Mesenchymal stem cell (in vitro differentiated cells and primary cell): Measurements from ENCODE around the gene AIF1.

Experiments
- DNase-seq: peaks from one replicate; pipeline ENCODE4 v3.0.0-alpha.2; 2013
- H2AFZ ChIP-seq: one replicate; pipeline ENCODE4 v1.6.1; 2013; ENCODE audit warnings: low read depth, mild to moderate bottlenecking, control low read depth, inconsistent platforms, low read length, moderate library complexity
- H2AK5ac ChIP-seq: 2 replicates; pipeline ENCODE4 v1.6.1; 2013; ENCODE audit warnings: low read length, moderate library complexity, mild to moderate bottlenecking, inconsistent platforms; ENCODE audit not compliant: severe bottlenecking
- H2BK120ac ChIP-seq: one replicate; pipeline ENCODE4 v1.6.1; 2013; ENCODE audit warnings: low read depth, mild to moderate bottlenecking, inconsistent platforms, low read length, moderate library complexity
- H2BK12ac ChIP-seq, 2 experiments: one replicate each; pipeline ENCODE4 v1.6.1; 2013; ENCODE audit warnings: inconsistent platforms in 2 of 2, low read length in 2 of 2, mild to moderate bottlenecking in 2 of 2, moderate library complexity in 2 of 2, control low read depth in 1 of 2
- H2BK15ac ChIP-seq: one replicate; pipeline ENCODE4 v1.6.1; 2013; ENCODE audit warnings: mild to moderate bottlenecking, low read depth, inconsistent platforms; ENCODE audit not compliant: poor library complexity, severe bottlenecking
- H2BK5ac ChIP-seq: 2 replicates; pipeline ENCODE4 v1.6.1; 2013; ENCODE audit warnings: low read depth, mild to moderate bottlenecking, low read length, control low read depth, inconsistent platforms; ENCODE audit not compliant: poor library complexity, severe bottlenecking
- H3K14ac ChIP-seq, 2 experiments: one replicate each; pipeline ENCODE4 v1.6.1; 2013; ENCODE audit warnings: inconsistent platforms in 2 of 2, low read length in 2 of 2, control low read depth in 1 of 2, mild to moderate bottlenecking in 1 of 2, moderate library complexity in 1 of 2
- H3K18ac ChIP-seq, 2 experiments: one replicate each; pipeline ENCODE4 v1.6.1; 2013; ENCODE audit warnings: inconsistent platforms in 2 of 2, low read length in 2 of 2, control low read depth in 1 of 2, low read depth in 1 of 2, mild to moderate bottlenecking in 1 of 2
- H3K23ac ChIP-seq, 2 experiments: one replicate each; pipeline ENCODE4 v1.6.1; 2013; ENCODE audit warnings: inconsistent platforms in 2 of 2, low read length in 2 of 2, mild to moderate bottlenecking in 2 of 2, moderate library complexity in 2 of 2, control low read depth in 1 of 2
- H3K27ac ChIP-seq: 2 replicates; pipeline ENCODE4 v1.5.1; 2013; ENCODE audit warnings: mild to moderate bottlenecking, moderate library complexity, low read length, control low read depth, inconsistent platforms; ENCODE audit not compliant: poor library complexity, severe bottlenecking
- H3K27me3 ChIP-seq, 2 experiments: 2 replicates each; pipeline versions ENCODE4 v1.6.1 to v1.7.0; 2013; ENCODE audit warnings: low read length in 2 of 2, mild to moderate bottlenecking in 2 of 2, moderate library complexity in 2 of 2, control low read depth in 1 of 2, inconsistent platforms in 1 of 2; ENCODE audit not compliant: control insufficient read depth in 1 of 2, insufficient read depth in 1 of 2
- H3K36me3 ChIP-seq, 2 experiments: 2 replicates each; pipeline versions ENCODE4 v1.6.1 to v1.7.0; 2013; ENCODE audit warnings: low read length in 2 of 2, control low read depth in 1 of 2, inconsistent platforms in 1 of 2, low read depth in 1 of 2, mild to moderate bottlenecking in 1 of 2; ENCODE audit not compliant: insufficient read depth in 2 of 2, control insufficient read depth in 1 of 2
- H3K4ac ChIP-seq, 2 experiments: one replicate each; pipeline ENCODE4 v1.6.1; 2013; ENCODE audit warnings: inconsistent platforms in 2 of 2, low read length in 2 of 2, mild to moderate bottlenecking in 2 of 2, moderate library complexity in 2 of 2, control low read depth in 1 of 2, low read depth in 1 of 2
- H3K4me1 ChIP-seq: 2 replicates; pipeline ENCODE4 v1.6.1; 2013; ENCODE audit warnings: low read depth, low read length, control low read depth; ENCODE audit not compliant: control insufficient read depth, insufficient read depth
- H3K4me2 ChIP-seq: 2 replicates; pipeline ENCODE4 v1.6.1; 2013; ENCODE audit warnings: low read length, mild to moderate bottlenecking, inconsistent platforms; ENCODE audit not compliant: poor library complexity, severe bottlenecking
- H3K4me3 ChIP-seq, 2 experiments: 2 replicates each; pipeline versions ENCODE4 v1.5.1 to v1.7.0; 2013; ENCODE audit warnings: low read length in 2 of 2, mild to moderate bottlenecking in 2 of 2, control low read depth in 1 of 2, low read depth in 1 of 2; ENCODE audit not compliant: insufficient read depth in 1 of 2
- H3K79me1 ChIP-seq: replicated peaks from 2 replicates; pipeline ENCODE4 v1.6.1; 2013; ENCODE audit warnings: mild to moderate bottlenecking, control low read depth, low read length, inconsistent platforms; ENCODE audit not compliant: poor library complexity, severe bottlenecking
- H3K9ac ChIP-seq: 2 replicates; pipeline ENCODE4 v1.7.0; 2013; ENCODE audit warnings: mild to moderate bottlenecking, low read length, moderate library complexity
- H3K9me3 ChIP-seq: 2 replicates; pipeline ENCODE4 v1.7.0; 2013; ENCODE audit warnings: mild to moderate bottlenecking, low read length; ENCODE audit not compliant: control insufficient read depth
- H4K8ac ChIP-seq: one replicate; pipeline ENCODE4 v1.6.1; 2013; ENCODE audit warnings: inconsistent platforms, mild to moderate bottlenecking, low read length, moderate library complexity
- H4K91ac ChIP-seq: one replicate; pipeline ENCODE4 v1.6.1; 2013; ENCODE audit warnings: mild to moderate bottlenecking, low read length, inconsistent platforms
- WGBS: methylation state at CpG from one replicate; pipeline ENCODE4 v1.1.7; 2013; ENCODE audit warnings: mixed read lengths; 5-methylcytosine and 5-hydroxymethylcytosine counted together

Gene AIF1

DNA sequence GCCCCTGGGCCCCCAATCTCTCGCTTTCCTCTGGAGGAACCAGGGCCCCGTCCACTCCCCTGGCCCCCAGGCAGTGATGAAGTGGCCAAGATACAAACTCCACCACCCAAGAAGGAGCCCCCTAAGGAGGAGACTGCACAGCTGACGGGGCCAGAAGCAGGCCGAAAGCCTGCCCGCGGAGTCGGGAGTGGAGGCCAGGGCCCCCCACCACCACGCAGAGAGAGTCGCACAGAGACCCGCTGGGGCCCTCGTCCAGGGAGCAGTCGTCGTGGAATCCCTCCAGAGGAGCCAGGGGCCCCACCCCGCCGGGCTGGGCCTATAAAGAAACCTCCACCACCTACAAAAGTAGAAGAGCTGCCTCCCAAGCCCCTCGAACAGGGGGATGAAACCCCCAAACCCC lies 16.2 kb downstream of the AIF1 start:
- Histone ChIP-seq H2BK15ac (no peak overlapping the region), H2BK12ac (no peak overlapping the region), H3K18ac (no peak overlapping the region), H3K79me1 (peaks cover 21% of the 10 kb centered on the region), H3K23ac (no peak overlapping the region), H3K4me3 (no peak overlapping the region), H3K9me3 (no peaks in the 10 kb centered on the region), H2BK120ac (no peak overlapping the region), H3K9ac (no peak overlapping the region), H4K91ac (no peak overlapping the region), H2AFZ (no peak overlapping the region), H2BK5ac (no peak overlapping the region), H3K14ac (no peak overlapping the region), H3K27ac (no peak overlapping the region), H3K4me2 (no peak overlapping the region), H4K8ac (no peak overlapping the region), H3K4ac (no peak overlapping the region), H2AK5ac (no peak overlapping the region), H3K36me3 (peaks cover 96 to 100% of the 10 kb centered on the region in 2 experiments), H3K27me3 (no peaks in the 10 kb centered on the region), H3K4me1 (no peaks in the 10 kb centered on the region)
- DNase-seq: no peak
- 96% methylated on average over 16 of the region's 16 CpGs for WGBS

DNA sequence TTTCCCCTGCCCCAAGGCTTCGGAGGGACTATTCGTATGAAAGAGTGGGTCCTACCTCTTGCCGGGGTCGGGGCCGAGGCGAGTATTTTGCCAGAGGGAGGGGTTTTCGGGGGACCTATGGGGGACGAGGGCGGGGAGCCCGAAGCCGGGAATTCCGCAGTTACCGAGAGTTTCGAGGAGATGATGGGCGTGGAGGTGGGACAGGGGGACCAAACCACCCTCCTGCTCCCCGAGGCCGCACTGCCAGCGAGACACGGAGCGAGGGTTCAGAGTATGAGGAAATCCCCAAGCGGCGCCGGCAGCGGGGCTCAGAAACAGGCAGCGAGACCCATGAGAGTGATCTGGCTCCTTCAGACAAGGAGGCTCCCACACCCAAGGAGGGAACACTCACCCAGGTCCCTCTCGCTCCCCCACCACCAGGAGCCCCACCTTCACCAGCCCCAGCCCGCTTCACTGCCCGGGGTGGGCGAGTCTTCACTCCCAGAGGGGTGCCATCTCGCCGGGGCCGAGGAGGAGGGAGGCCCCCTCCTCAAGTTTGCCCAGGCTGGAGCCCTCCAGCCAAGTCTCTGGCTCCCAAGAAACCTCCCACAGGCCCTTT lies 16.7 kb downstream of the AIF1 start:
- no peak overlapping the region for H3K4me2 ChIP-seq
- no peaks in the 10 kb centered on the region for H3K27me3 ChIP-seq
- H2BK12ac ChIP-seq: no peak overlapping the region
- no peak overlapping the region for H3K4ac ChIP-seq
- no peak overlapping the region for H2AK5ac ChIP-seq
- no peak for DNase-seq
- H2BK5ac ChIP-seq: no peak overlapping the region
- H3K36me3 ChIP-seq: peaks cover 97 to 100% of the 10 kb centered on the region in 2 experiments
- H3K18ac ChIP-seq: no peak overlapping the region
- H2BK15ac ChIP-seq: no peak overlapping the region
- no peak overlapping the region for H3K9ac ChIP-seq
- H3K23ac ChIP-seq: no peak overlapping the region
- H3K9me3 ChIP-seq: no peaks in the 10 kb centered on the region
- H4K91ac ChIP-seq: no peak overlapping the region
- WGBS: 98% methylated on average over 31 of the region's 32 CpGs
- no peak overlapping the region for H2AFZ ChIP-seq
- H3K79me1 ChIP-seq: peaks cover 21% of the 10 kb centered on the region
- H2BK120ac ChIP-seq: no peak overlapping the region
- no peak overlapping the region for H4K8ac ChIP-seq
- no peak overlapping the region for H3K4me3 ChIP-seq
- H3K4me1 ChIP-seq: no peaks in the 10 kb centered on the region
- no peak overlapping the region for H3K14ac ChIP-seq
- no peak overlapping the region for H3K27ac ChIP-seq

DNA sequence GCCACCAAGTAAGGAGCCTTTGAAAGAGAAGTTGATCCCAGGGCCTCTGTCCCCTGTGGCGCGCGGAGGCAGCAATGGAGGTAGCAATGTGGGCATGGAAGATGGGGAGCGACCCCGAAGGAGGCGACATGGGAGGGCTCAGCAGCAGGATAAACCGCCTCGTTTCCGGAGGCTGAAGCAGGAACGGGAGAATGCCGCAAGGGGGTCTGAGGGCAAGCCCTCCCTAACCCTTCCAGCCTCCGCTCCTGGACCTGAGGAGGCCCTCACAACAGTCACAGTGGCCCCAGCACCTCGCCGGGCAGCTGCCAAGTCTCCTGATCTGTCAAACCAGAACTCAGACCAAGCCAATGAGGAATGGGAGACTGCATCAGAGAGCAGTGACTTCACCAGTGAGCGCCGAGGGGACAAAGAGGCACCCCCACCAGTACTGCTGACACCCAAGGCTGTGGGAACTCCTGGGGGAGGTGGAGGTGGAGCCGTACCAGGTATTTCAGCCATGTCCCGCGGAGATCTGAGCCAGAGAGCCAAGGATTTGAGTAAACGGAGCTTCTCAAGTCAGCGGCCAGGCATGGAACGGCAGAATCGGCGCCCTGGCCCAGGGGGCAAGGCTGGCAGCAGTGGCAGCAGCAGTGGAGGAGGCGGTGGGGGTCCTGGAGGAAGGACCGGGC lies 17.4 kb downstream of the AIF1 start:
- H4K91ac ChIP-seq: peak overlapping the region; percentile 62
- H2BK12ac ChIP-seq: no peak overlapping the region
- no peak overlapping the region for H3K18ac ChIP-seq
- H2AFZ ChIP-seq: no peak overlapping the region
- H3K9me3 ChIP-seq: no peaks in the 10 kb centered on the region
- no peak overlapping the region for H3K4me2 ChIP-seq
- no peak overlapping the region for H2BK120ac ChIP-seq
- H2BK15ac ChIP-seq: no peak overlapping the region
- peak overlapping the region; percentile 60 for H3K9ac ChIP-seq
- H3K4me1 ChIP-seq: peaks cover 1% of the 10 kb centered on the region
- no peak for DNase-seq
- no peaks in the 10 kb centered on the region for H3K27me3 ChIP-seq
- H3K36me3 ChIP-seq: peaks cover 98 to 99% of the 10 kb centered on the region in 2 experiments
- H2BK5ac ChIP-seq: no peak overlapping the region
- whole genome bisulfite sequencing: 95% methylated on average over 26 of the region's 26 CpGs
- no peak overlapping the region for H3K14ac ChIP-seq
- no peak overlapping the region for H3K27ac ChIP-seq
- H4K8ac ChIP-seq: peak overlapping the region; percentile 87
- H3K4ac ChIP-seq: no peak overlapping the region
- H3K79me1 ChIP-seq: peaks cover 23% of the 10 kb centered on the region
- H2AK5ac ChIP-seq: no peak overlapping the region
- H3K23ac ChIP-seq: no peak overlapping the region
- H3K4me3 ChIP-seq: no peak overlapping the region

DNA sequence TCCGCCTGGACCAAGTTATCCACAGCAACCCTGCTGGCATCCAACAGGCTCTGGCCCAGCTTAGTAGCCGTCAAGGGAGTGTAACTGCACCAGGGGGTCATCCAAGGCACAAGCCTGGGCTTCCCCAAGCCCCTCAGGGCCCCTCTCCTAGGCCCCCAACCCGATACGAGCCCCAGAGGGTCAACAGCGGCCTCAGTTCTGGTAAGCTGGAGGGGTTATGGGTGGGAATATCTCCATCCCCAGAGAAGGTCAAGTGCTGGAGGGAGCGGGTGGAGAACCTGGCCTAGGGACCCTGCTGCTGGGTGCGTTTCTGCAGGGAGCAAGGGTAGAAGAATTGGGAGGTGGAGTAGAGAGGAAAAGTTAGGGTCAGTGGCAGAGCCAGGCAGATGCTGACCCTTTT lies 18.4 kb downstream of the AIF1 start:
- H4K8ac ChIP-seq: no peak overlapping the region
- no peak overlapping the region for H3K14ac ChIP-seq
- no peak overlapping the region for H3K18ac ChIP-seq
- no peak overlapping the region for H3K27ac ChIP-seq
- no peak overlapping the region for H2AFZ ChIP-seq
- H4K91ac ChIP-seq: no peak overlapping the region
- H2BK120ac ChIP-seq: no peak overlapping the region
- H2BK12ac ChIP-seq: no peak overlapping the region
- no peak for DNase-seq
- H3K27me3 ChIP-seq: no peaks in the 10 kb centered on the region
- peaks cover 21% of the 10 kb centered on the region for H3K79me1 ChIP-seq
- no peak overlapping the region for H3K4me2 ChIP-seq
- H3K4me1 ChIP-seq: peaks cover 1% of the 10 kb centered on the region
- H2BK15ac ChIP-seq: no peak overlapping the region
- peak overlapping the region; percentile 60 for H3K9ac ChIP-seq
- peaks cover 92 to 98% of the 10 kb centered on the region in 2 experiments for H3K36me3 ChIP-seq
- H2BK5ac ChIP-seq: no peak overlapping the region
- no peak overlapping the region for H3K4me3 ChIP-seq
- H3K9me3 ChIP-seq: no peaks in the 10 kb centered on the region
- H2AK5ac ChIP-seq: no peak overlapping the region
- no peak overlapping the region for H3K23ac ChIP-seq
- H3K4ac ChIP-seq: no peak overlapping the region
- WGBS: 97% methylated on average over 7 of the region's 7 CpGs
